ENCODE measurements around the gene NUP50.
"Not testable (repeated sequence)": the region's sequence is repeated elsewhere in the genome, so short reads cannot be mapped to it uniquely, and the experiment has no call there.

The NUP50 gene

GRCh38 chr22:45187891-45188290 is 24.2 kb downstream of the NUP50 start (continued):
- TF ChIP-seq, protein P1, sequence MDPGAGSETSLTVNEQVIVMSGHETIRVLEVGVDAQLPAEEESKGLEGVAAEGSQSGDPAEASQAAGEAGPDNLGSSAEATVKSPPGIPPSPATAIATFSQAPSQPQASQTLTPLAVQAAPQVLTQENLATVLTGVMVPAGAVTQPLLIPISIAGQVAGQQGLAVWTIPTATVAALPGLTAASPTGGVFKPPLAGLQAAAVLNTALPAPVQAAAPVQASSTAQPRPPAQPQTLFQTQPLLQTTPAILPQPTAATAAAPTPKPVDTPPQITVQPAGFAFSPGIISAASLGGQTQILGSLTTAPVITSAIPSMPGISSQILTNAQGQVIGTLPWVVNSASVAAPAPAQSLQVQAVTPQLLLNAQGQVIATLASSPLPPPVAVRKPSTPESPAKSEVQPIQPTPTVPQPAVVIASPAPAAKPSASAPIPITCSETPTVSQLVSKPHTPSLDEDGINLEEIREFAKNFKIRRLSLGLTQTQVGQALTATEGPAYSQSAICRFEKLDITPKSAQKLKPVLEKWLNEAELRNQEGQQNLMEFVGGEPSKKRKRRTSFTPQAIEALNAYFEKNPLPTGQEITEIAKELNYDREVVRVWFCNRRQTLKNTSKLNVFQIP (CRISPR knock-in tag; IDR thresholded peaks at IDR 0.05; ENCODE audit: borderline replicate concordance, low read depth), result no peak
- TF ChIP-seq ZNF8 (CRISPR knock-in tag; IDR thresholded peaks at IDR 0.05), result no peak

DNA sequence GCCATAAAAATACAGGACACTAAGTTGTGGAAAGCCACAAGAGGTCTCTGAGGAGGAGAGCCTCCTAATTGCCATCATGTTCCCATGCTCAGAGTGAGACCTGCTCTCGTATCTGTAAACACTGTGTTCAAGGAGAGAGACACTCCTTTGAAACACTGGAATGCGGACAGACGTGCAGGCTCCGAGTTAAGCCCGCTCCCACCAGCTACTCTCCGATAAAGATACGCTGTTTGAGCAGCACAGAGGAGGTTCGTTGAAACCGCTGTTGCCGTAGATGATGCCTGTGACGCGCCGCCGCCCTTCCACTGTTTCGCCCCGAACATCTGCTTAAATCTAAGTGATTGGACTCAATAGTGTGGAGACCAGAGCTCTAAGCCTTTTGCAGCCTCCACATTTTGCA is 25.1 kb downstream of the NUP50 start:
- no peak for ATAC-seq
- no peak for TF ChIP-seq ZNF565 (CRISPR knock-in tag; conservative IDR thresholded peaks at IDR 0.05; ENCODE audit: low read depth)
- TF ChIP-seq RARB (CRISPR knock-in tag; IDR thresholded peaks at IDR 0.05), result no peak
- TF ChIP-seq, protein P2, sequence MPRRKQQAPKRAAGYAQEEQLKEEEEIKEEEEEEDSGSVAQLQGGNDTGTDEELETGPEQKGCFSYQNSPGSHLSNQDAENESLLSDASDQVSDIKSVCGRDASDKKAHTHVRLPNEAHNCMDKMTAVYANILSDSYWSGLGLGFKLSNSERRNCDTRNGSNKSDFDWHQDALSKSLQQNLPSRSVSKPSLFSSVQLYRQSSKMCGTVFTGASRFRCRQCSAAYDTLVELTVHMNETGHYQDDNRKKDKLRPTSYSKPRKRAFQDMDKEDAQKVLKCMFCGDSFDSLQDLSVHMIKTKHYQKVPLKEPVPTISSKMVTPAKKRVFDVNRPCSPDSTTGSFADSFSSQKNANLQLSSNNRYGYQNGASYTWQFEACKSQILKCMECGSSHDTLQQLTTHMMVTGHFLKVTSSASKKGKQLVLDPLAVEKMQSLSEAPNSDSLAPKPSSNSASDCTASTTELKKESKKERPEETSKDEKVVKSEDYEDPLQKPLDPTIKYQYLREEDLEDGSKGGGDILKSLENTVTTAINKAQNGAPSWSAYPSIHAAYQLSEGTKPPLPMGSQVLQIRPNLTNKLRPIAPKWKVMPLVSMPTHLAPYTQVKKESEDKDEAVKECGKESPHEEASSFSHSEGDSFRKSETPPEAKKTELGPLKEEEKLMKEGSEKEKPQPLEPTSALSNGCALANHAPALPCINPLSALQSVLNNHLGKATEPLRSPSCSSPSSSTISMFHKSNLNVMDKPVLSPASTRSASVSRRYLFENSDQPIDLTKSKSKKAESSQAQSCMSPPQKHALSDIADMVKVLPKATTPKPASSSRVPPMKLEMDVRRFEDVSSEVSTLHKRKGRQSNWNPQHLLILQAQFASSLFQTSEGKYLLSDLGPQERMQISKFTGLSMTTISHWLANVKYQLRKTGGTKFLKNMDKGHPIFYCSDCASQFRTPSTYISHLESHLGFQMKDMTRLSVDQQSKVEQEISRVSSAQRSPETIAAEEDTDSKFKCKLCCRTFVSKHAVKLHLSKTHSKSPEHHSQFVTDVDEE (CRISPR knock-in tag; IDR thresholded peaks at IDR 0.05), result no peak
- TF ChIP-seq BACH2 (CRISPR knock-in tag; IDR thresholded peaks at IDR 0.05; ENCODE audit: borderline replicate concordance), result no peak
- no peak for TF ChIP-seq TOX (CRISPR knock-in tag; IDR thresholded peaks at IDR 0.05; ENCODE audit: borderline replicate concordance)
- no peak for TF ChIP-seq TCF4 (CRISPR knock-in tag; IDR thresholded peaks at IDR 0.05; ENCODE audit: borderline replicate concordance)
- no peak for TF ChIP-seq ZFP30 (CRISPR knock-in tag; IDR thresholded peaks at IDR 0.05)

DNA sequence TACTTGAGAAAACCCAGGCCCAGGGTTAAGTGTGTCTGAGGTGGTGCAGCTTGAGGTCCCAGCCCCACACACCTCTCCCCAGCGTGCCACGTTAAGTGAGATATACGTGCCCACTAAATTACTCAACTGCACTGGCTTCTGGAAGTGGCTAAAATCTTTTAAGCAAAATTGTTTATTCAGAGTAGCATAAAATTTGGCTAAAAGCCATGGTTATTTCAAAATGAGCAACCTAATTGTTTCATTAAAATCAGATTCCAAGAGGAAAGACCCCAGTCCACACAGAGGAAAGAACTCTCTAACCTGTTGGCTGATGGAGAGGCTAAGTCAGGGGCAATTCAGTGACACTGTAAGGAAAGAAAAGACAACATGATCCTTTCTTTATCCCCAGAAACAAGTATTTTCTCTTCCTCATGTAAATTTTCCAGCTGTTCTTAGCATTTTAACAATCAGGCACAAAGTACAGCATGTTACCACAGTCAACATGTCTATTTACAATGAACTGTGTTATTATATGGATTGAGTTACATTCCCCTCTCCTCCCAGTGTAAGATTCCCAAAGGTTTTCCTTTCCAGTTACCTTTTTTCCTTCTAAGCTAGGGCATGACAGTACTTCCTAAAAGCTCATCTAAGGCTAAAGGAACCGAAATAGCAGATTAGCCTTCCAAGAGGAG is 26.6 kb downstream of the NUP50 start:
- TF ChIP-seq OSR1 (CRISPR knock-in tag; IDR thresholded peaks at IDR 0.05) (no peak), ZNF70 (CRISPR knock-in tag; IDR thresholded peaks at IDR 0.05) (no peak), TCF4 (CRISPR knock-in tag; IDR thresholded peaks at IDR 0.05; ENCODE audit: borderline replicate concordance) (no peak), PATZ1 (CRISPR knock-in tag; IDR thresholded peaks at IDR 0.05; ENCODE audit: borderline replicate concordance) (no peak), ARNTL (CRISPR knock-in tag; IDR thresholded peaks at IDR 0.05; ENCODE audit: borderline replicate concordance, low read depth) (no peak), RARB (CRISPR knock-in tag; IDR thresholded peaks at IDR 0.05) (no peak)
- ATAC-seq, result no peak

GRCh38 chr22:45191746-45192145 is 28.0 kb downstream of the NUP50 start:
- not testable (repeated sequence) for ATAC-seq

- TF ChIP-seq, protein P2 (CRISPR knock-in tag; IDR thresholded peaks at IDR 0.05), result no peak
- TF ChIP-seq ZNF8 (CRISPR knock-in tag; IDR thresholded peaks at IDR 0.05) (no peak), TCF4 (CRISPR knock-in tag; IDR thresholded peaks at IDR 0.05; ENCODE audit: borderline replicate concordance) (no peak), ZFP3 (CRISPR knock-in tag; IDR thresholded peaks at IDR 0.05) (no peak), CREB5 (CRISPR knock-in tag; IDR thresholded peaks at IDR 0.05; ENCODE audit: low read depth) (no peak), ZC3H10 (CRISPR knock-in tag; IDR thresholded peaks at IDR 0.05) (no peak), ESRRG (CRISPR knock-in tag; IDR thresholded peaks at IDR 0.05) (no peak)
- TF ChIP-seq, protein P1 (CRISPR knock-in tag; IDR thresholded peaks at IDR 0.05; ENCODE audit: borderline replicate concordance, low read depth), result no peak
- ATAC-seq, result peak; percentile 35; the same call in 2 of the 3 replicates
Measured at GRCh38 chr22:45192701-45193187, 29.0 kb downstream of the NUP50 start.
